HG03064 (cell line): ENCODE measurements around the gene COL4A5.

Source experiments
- ATAC-seq: cut with Tn5 transposase; IDR thresholded peaks from one replicate; pipeline ENCODE4 v1.9.1; 2021; ENCODE audit warnings: low read depth; ENCODE audit not compliant: unreplicated experiment

Gene COL4A5

GRCh38 chrX:108610141-108610540 is 170.5 kb downstream of the COL4A5 start:
- no peak for ATAC-seq

GRCh38 chrX:108614616-108615015 is 175.0 kb downstream of the COL4A5 start:
- ATAC-seq, result no peak

DNA sequence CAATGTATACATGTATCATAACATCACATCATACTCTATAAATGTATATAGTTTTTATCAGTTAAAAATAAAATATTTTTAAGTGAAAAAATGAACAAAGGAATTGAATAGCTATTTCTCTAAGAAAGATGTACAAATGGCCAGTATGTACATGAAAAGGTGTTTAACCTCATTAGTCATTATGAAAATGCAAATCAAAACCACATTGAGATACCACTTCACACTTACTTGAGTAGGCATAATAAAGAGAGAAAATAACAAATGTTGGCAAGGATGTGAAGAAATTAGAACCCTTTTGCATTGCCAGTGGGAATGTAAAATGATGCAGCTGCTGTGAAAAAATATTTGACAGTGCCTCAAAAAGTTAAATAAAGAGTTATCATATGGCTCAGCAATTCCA is 201.2 kb downstream of the COL4A5 start:
- no peak for ATAC-seq

- no peak for ATAC-seq
These were observed 202.1 kb downstream of the COL4A5 start for GRCh38 chrX:108641589-108642272.

DNA sequence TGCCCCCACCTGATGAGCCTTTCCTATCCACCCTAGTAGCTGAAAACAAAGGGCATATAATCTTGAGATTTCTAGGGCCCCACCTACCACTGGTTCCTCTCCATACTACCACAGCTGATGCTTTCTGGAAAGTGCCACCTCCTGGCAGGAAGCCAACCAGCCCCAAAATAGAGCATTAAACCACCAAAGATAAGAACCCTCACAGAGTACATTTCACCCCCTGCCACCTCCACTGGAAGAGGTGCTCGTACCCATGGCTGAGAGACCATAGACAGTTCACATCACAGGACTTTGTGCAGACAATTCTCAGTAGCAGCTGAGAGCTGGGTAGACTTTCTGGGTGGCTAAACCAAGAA is 202.6 kb downstream of the COL4A5 start:
- no peak for ATAC-seq

DNA sequence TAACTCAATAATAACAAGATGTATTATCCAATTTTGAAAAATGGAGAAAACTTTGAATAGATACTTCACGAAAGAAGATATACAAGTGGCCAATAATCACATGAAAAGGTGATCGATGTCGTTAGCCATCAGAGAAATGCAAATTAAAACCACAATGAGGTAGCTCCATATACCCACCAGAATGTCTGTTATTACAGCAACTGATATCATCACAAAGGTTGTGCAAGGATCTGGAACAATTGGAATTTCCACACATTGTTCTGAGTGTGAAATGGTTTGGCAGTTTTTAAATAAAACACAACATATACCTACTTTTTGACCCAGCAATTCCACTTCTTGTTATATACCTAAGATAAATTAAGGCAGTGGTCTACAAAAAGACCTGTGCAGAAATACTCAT is 225.1 kb downstream of the COL4A5 start:
- no peak for ATAC-seq

DNA sequence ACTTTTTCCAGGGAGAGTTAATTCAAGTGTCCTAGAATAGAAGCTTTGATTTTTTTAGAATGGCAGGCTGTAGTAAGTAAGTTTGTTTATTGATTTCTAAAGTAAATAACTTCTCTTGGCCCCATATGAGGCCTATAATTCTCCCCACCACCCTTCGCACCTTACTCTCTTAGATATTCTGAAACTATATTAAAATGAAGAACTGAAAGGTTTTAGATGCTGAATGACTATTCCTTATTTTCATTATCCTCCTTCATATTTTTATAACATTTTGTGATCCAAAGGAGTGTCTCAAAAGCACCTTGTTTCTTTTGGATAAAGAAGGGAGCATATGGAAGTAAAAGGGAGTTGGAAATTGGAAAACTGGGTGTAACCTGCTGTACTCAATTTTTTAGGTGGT is 226.5 kb downstream of the COL4A5 start:
- no peak for ATAC-seq

DNA sequence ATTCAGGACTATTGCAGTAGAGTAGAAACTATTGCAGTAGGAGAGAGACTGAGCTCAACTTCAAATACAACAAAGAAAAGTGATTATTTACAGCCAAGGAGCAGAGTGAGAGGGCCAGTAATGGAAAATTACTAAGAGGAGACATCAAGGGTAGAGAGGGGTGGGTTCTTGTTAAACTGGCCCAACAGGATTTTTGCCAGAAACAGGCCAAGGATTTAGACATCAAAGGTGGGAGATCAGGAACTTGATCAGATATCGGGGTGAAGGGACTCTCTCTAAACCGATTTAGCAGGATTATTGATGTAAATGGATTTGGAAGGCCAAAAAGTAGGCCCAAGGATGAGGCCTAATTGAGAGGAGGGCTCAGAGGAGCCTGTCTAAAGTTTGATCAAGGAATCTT is 231.9 kb downstream of the COL4A5 start:
- no peak for ATAC-seq

DNA sequence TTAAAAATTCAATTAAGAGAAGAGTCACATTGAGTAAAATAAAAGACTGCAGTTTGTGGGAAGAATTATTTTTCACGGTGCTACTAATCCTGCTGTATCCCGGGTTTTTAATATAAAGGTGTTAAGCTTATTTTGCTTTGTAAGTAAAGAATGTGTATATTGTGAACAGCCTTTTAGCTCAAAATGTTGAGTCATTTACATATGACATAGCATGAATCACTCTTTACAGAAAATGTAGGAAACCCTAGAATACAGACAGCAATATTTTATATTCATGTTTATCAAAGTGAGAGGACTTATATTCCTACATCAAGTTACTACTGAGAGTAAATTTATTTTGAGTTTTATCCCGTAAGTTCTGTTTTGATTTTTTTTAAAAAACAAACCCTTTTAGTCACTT is 257.1 kb downstream of the COL4A5 start:
- ATAC-seq, result no peak

DNA sequence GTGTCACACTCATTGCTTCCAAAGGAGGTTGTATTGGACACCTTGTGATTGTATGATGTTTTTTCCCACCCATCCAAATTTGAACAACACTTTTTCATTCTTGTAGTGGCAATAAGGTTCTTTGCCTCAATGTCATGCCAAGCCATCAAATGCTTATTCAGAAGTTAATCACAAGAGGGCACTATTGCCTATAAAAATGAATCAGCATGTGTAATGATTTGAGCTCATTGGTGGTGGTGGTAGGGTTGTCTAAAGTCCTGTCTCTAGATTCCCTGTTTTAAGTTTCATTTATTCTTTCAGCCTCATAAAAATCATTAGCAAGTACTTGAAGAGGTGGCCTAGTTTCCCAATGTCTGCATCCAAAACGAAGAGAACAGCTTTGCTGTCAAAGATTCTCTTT is 259.7 kb downstream of the COL4A5 start:
- no peak for ATAC-seq

- no peak for ATAC-seq
These were observed 262.0 kb downstream of the COL4A5 start for GRCh38 chrX:108701633-108702032.

DNA sequence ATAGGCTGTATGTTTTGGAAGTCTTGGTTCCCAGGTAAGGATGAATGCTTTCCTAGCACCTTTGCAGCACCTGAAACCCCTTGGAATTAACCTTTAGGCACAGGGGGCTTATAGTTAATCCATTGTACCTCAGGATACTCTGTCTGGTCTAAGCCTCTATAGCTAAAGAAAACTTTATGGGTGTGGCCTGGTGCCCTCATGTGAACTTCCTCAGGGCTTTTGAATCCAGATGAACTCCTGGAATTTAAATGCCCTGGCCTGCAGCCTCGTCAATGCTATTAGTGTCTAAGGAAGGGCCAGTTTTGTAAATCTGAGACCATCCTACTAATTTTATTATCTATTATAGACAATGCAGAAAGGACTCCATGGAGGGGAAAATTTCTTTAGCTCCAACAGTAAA is 262.9 kb downstream of the COL4A5 start:
- ATAC-seq, result no peak

DNA sequence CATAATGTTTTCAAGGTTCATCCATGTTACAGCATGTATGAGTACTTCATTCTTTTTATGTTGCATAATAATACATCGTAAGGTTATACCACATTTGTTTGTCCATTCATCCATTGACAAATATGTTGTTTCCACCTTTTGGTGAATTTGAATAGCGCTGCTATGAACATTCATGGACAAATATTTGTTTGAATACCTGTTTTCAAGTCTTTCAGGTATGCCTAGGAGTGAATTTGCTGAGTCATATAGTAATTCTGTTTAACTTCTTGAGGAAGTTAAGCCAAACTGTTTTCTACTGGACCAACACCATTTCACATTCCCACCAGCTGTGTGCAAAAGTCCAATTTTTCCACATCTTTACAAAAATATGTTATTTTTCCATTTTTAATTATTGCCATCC is 265.2 kb downstream of the COL4A5 start:
- ATAC-seq, result no peak

DNA sequence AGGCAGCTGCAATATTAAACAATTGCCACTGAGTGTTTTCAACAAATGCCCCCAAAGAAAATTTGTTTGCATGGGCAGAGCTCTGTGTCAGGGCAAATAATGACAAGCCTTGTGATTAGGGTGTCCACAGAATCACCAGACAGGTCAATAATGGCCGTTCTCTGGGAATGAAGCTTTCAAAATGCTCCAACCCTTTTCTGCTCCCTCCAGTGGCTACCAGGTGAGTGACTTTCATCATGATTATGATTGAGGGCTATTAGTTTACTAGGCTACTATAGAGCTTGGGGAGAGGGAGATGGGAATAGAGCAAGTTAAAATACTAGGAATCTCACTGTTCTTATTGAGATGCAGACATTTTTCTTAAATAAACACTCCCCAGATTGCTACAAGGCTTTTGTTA is 273.2 kb downstream of the COL4A5 start:
- ATAC-seq, result no peak

DNA sequence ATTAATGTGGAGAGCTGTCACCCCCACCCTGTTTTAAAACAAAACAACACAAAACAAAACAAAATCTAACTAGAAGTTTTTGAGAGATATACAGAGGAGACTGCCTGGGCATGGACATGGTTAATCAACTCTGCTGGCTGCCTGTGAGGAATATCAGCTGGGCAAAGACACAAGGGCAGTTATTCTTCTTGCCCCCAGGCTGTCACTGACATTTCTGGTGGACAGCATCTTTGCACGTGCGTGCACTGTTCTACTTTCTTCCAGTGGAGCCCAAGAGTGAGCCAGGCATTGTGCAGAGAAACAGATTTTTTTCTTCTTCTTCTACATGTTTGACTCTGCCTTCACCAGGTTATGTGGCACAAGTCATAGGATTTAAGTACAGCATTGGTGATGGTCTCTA is 282.9 kb downstream of the COL4A5 start:
- ATAC-seq, result no peak

DNA sequence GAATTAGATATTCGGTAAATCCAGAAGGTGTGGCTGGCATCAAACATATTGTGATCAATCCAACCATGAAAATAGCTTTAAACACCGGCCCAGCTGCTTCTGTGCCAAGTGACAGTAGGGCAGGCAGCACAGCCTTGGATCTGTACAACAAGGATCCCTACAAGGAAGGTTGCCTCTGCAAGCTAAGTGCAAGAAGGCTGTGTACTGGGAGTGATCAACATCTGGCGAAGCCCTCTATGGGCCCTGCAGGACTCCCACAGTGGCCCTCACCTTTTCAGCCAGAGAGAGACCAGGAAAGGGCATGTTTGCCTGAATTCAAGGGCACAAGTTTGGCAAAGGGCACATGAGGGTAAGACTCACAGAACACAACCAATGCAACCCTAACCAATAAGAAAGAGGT is 287.1 kb downstream of the COL4A5 start:
- no peak for ATAC-seq

GRCh38 chrX:108731153-108731552 is 291.5 kb downstream of the COL4A5 start:
- ATAC-seq, result no peak

GRCh38 chrX:108732630-108733321 is 293.1 kb downstream of the COL4A5 start:
- no peak for ATAC-seq

GRCh38 chrX:108734426-108734825 is 294.8 kb downstream of the COL4A5 start:
- ATAC-seq, result no peak

- no peak for ATAC-seq
These were observed 295.5 kb downstream of the COL4A5 start for GRCh38 chrX:108735091-108735678.

DNA sequence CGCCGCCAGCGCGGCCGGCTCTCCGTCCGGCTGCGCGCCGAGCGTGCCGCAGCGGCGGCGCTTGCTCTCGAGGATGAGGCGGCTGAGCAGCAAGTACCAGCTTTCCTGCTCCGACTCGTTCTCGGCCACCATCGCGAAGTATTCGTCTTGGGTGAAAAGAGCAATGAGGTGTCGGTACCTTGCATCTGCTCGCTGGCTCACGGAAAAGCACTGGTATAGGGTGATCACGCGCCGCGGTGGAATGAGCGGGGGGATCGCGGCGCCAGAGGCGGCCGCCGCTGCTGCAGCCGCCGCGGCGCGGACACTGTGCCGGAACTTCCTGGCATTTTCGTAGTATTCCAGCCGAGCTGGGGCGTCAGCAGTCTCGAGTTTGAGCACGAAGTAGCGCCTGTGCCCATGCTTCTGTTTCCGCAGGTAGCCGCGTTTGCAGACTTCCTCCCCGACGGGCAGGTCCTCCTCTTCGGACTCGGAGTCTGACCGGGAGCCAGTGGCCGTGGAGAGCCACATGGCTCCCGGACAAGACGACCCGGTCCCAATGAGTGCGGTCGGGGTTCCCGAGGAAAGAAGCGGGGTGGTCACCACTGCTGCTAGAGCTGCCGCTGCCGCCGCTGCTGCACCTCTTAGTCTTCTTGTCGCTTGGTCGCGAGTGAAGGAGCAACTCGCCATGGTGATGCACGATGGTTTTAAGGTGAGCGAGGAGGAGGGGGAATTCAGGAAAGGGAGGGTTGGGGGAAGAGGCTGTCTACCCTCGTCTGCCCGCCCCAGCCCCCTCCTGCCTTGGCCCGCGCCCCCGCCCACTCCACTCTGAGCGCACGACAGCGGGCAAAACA is 296.3 kb downstream of the COL4A5 start:
- ATAC-seq, result no peak
